Spleen (tissue), 11 donors: ENCODE results near the gene CD180. TPM values are rescaled to one million over a fixed set of nuclear protein-coding genes. Genes with fewer than 3 reads are reported as not detected.

Source experiments
- DNase-seq: peaks from one replicate; pipeline ENCODE4 v3.0.0-alpha.2; 2020
- H3K27ac ChIP-seq, 8 donors: fragments of 200-600 bp; sonication (generic) in 7 of 8; 1 replicate in 4 of 8; 2 replicates in 4 of 8; pipeline versions ENCODE4 v1.5.0 to v1.8.0; 2016 to 2021; ENCODE audit warnings: inconsistent platforms in 4 of 8, mild to moderate bottlenecking in 4 of 8, moderate library complexity in 1 of 8
- H3K27me3 ChIP-seq, 7 donors: fragments of 200-600 bp; sonication (generic) in 6 of 7; replicated peaks in 1 of 7; 1 replicate in 4 of 7; 2 replicates in 3 of 7; pipeline versions ENCODE4 v1.5.0 to v1.8.0; 2016 to 2021; ENCODE audit warnings: inconsistent platforms in 3 of 7, mild to moderate bottlenecking in 1 of 7
- H3K36me3 ChIP-seq, 6 donors: fragments of 200-600 bp; sonication (generic) in 5 of 6; 1 replicate in 4 of 6; 2 replicates in 2 of 6; pipeline versions ENCODE4 v1.5.0 to v1.8.0; 2016 to 2021; ENCODE audit warnings: inconsistent platforms in 2 of 6
- H3K4me1 ChIP-seq, 6 donors: fragments of 200-600 bp; sonication (generic) in 5 of 6; 1 replicate in 3 of 6; 2 replicates in 3 of 6; pipeline versions ENCODE4 v1.5.0 to v1.8.0; 2016 to 2021; ENCODE audit warnings: inconsistent platforms in 3 of 6
- H3K4me3 ChIP-seq, 8 donors: fragments of 200-600 bp; sonication (generic) in 7 of 8; 1 replicate in 4 of 8; 2 replicates in 4 of 8; pipeline versions ENCODE4 v1.5.0 to v1.8.0; 2016 to 2021; ENCODE audit warnings: inconsistent platforms in 4 of 8, mild to moderate bottlenecking in 4 of 8, moderate library complexity in 2 of 8
- H3K9me3 ChIP-seq, 8 donors: fragments of 200-600 bp; sonication (generic) in 7 of 8; 1 replicate in 4 of 8; 2 replicates in 4 of 8; pipeline versions ENCODE4 v1.5.0 to v1.8.0; 2016 to 2021; ENCODE audit warnings: inconsistent platforms in 4 of 8
- POLR2A ChIP-seq, 3 donors: fragments of 450-650 bp; IDR thresholded peaks; one replicate each; pipeline ENCODE4 v1.5.1; 2017; ENCODE audit warnings: antibody characterized with exemption in 3 of 3, mild to moderate bottlenecking in 1 of 3
- POLR2AphosphoS5 ChIP-seq, 3 donors: sonication (generic); formaldehyde crosslinking; IDR thresholded peaks; one replicate each; pipeline ENCODE4 v1.5.1; 2017; ENCODE audit warnings: antibody characterized with exemption in 3 of 3
- WGBS, 5 donors: extraction: QIAGEN DNeasy Blood & Tissue Kit in 3 of 5; methylation state at CpG; one replicate each; pipeline versions ENCODE4 v1.1.5 to v1.1.7; 2013 to 2018; 5-methylcytosine and 5-hydroxymethylcytosine counted together
- intact Hi-C: fragments of 100-400 bp; cut with DNase I; formaldehyde crosslinking; loops from one replicate; pipeline ENCODE4 v1.15.0; 2023; ENCODE audit warnings: low total_unique reads
- polyA plus RNA-seq, 3 donors: library from polyadenylated mRNA; stranded (reverse); fragments of 200-250 nt; gene quantifications; one replicate each; pipeline ENCODE4 v1.2.1, GENCODE V29; 2013
- total RNA-seq, 7 donors: library from RNA; depleted of rRNA in 3 of 7; stranded (reverse); fragments of >200 nt in 3 of 7; fragmentation: NEBNext Ultra II Directional in 4 of 7; extraction: Animal tissue kit (Norgen Biotek cat#: 25700) in 4 of 7; gene quantifications; one replicate each; pipeline versions ENCODE4 v1.1.0 to v1.2.1, GENCODE V29; 2016 to 2021
- TF ChIP-seq, protein P1 (sequence below), 11 experiments: fragments of 200-600 bp in 7 of 11; fragments of 450-650 bp in 4 of 11; sonication (generic) in 4 of 11; IDR thresholded peaks in 8 of 11; conservative IDR thresholded peaks in 3 of 11; 1 replicate in 7 of 11; 2 replicates in 4 of 11; pipeline versions ENCODE4 v1.4.0 to v1.8.0; 2016 to 2021; ENCODE audit warnings: antibody characterized with exemption in 11 of 11, inconsistent platforms in 4 of 11, mild to moderate bottlenecking in 1 of 11
- donor health status: healthy with polysubstance abuse.
- donor health status: DM: no; HTN: no; CAD: no; lungs with moderate emphysema.
- donor health status: DM: no; HTN: no; CAD: no.
- donor health status: Bipolar disorder and iron deficiency.
- donor health status: healthy.
- donor health status: DM: no; HTN: no; CAD: no.
- donor health status: DM: yes; HTN: yes; CAD: no.

Gene CD180
- total and polyA plus RNA-seq, 10 donors, result 11.6 to 39.2 (median 25.0) TPM

DNA sequence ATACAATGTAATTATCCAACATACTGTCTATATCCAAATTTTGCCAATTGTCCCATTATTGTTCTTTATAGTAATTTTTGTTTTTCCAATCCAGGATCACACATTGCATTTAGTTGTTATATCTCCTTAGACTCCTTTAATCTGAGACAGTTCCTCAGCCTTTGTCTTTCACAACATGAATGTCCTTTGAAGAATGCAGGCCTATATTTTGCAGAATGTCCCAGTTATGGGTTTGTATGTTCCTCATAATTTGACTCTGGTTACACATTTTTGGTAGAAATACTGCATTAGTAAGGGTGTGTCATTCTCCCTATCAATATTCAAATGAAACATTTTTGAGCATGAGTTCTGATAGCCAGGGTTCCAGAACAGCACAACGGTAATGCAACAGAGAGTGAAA is 6.7 kb downstream of the CD180 start:
- Histone ChIP-seq H3K27ac (peak overlapping the region in 5 of 8 donors; percentile 17 to 79 (median 71)), H3K9me3 (peaks cover 0 to 6% (median 0%) of the 10 kb centered on the region in 8 donors), H3K36me3 (peaks cover 0 to 28% (median 0%) of the 10 kb centered on the region in 6 donors), H3K4me1 (peaks cover 16 to 98% (median 79%) of the 10 kb centered on the region in 6 donors), H3K27me3 (no peaks in the 10 kb centered on the region), H3K4me3 (peak overlapping the region in 1 of 8 donors; percentile 21)
- 81 to 96% (median 83%) methylated on average over 1 of the region's 1 CpG for WGBS, 5 donors
- TF ChIP-seq POLR2AphosphoS5 (IDR thresholded peaks at IDR 0.05) (no peak), POLR2A (IDR thresholded peaks at IDR 0.05) (no peak)
- TF ChIP-seq, protein P1, sequence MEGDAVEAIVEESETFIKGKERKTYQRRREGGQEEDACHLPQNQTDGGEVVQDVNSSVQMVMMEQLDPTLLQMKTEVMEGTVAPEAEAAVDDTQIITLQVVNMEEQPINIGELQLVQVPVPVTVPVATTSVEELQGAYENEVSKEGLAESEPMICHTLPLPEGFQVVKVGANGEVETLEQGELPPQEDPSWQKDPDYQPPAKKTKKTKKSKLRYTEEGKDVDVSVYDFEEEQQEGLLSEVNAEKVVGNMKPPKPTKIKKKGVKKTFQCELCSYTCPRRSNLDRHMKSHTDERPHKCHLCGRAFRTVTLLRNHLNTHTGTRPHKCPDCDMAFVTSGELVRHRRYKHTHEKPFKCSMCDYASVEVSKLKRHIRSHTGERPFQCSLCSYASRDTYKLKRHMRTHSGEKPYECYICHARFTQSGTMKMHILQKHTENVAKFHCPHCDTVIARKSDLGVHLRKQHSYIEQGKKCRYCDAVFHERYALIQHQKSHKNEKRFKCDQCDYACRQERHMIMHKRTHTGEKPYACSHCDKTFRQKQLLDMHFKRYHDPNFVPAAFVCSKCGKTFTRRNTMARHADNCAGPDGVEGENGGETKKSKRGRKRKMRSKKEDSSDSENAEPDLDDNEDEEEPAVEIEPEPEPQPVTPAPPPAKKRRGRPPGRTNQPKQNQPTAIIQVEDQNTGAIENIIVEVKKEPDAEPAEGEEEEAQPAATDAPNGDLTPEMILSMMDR (IDR thresholded peaks at IDR 0.05 in 8 of 11, conservative IDR thresholded peaks at IDR 0.05 in 3 of 11), result no peak
- no peak for DNase-seq
- intact Hi-C loops, result no loop called here

- no peaks in the 10 kb centered on the region for H3K27me3 ChIP-seq
- H3K4me1 ChIP-seq, result peaks cover 16 to 94% (median 77%) of the 10 kb centered on the region in 6 donors
- H3K36me3 ChIP-seq, result peaks cover 0 to 37% (median 2%) of the 10 kb centered on the region in 6 donors
- peaks cover 0 to 6% (median 0%) of the 10 kb centered on the region in 8 donors for H3K9me3 ChIP-seq
- peak overlapping the region in 1 of 8 donors; percentile 14 for H3K4me3 ChIP-seq
- H3K27ac ChIP-seq, result peak overlapping the region in 6 of 8 donors; percentile 17 to 79 (median 58)
- intact Hi-C loops, result no loop called here
- 59 to 78% (median 66%) methylated on average over 3 of the region's 3 CpGs for WGBS, 5 donors
- DNase-seq, result no peak
- TF ChIP-seq, protein P1 (IDR thresholded peaks at IDR 0.05 in 8 of 11, conservative IDR thresholded peaks at IDR 0.05 in 3 of 11), result no peak
- TF ChIP-seq POLR2A (IDR thresholded peaks at IDR 0.05) (no peak), POLR2AphosphoS5 (IDR thresholded peaks at IDR 0.05) (no peak)
Observed at GRCh38 chr5:67189079-67189354, 7.6 kb downstream of the CD180 start.

- Histone ChIP-seq H3K27ac (peak overlapping the region; percentile 37 to 79 (median 65)), H3K4me3 (peak overlapping the region in 1 of 8 donors; percentile 14), H3K9me3 (peaks cover 0 to 6% (median 0%) of the 10 kb centered on the region in 8 donors), H3K4me1 (peaks cover 16 to 93% (median 72%) of the 10 kb centered on the region in 6 donors), H3K36me3 (peaks cover 0 to 43% (median 4%) of the 10 kb centered on the region in 6 donors), H3K27me3 (no peaks in the 10 kb centered on the region)
- DNase-seq, result no peak
- TF ChIP-seq POLR2AphosphoS5 (IDR thresholded peaks at IDR 0.05) (no peak), POLR2A (IDR thresholded peaks at IDR 0.05) (no peak)
- TF ChIP-seq, protein P1 (IDR thresholded peaks at IDR 0.05 in 8 of 11, conservative IDR thresholded peaks at IDR 0.05 in 3 of 11), result no peak
- intact Hi-C loops, result no loop called here
- WGBS, 5 donors, result 64 to 78% (median 72%) methylated on average over 7 of the region's 7 CpGs
Observed at GRCh38 chr5:67188274-67189078, 8.1 kb downstream of the CD180 start.

- Histone ChIP-seq H3K36me3 (peaks cover 0 to 50% (median 10%) of the 10 kb centered on the region in 6 donors), H3K9me3 (peaks cover 0 to 3% (median 0%) of the 10 kb centered on the region in 8 donors), H3K27ac (peak overlapping the region in 7 of 8 donors; percentile 37 to 79 (median 66)), H3K4me3 (peak overlapping the region in 1 of 8 donors; percentile 14), H3K4me1 (peaks cover 22 to 93% (median 72%) of the 10 kb centered on the region in 6 donors), H3K27me3 (no peaks in the 10 kb centered on the region)
- no peak for TF ChIP-seq POLR2A (IDR thresholded peaks at IDR 0.05)
- peak in 1 of 3 donors; percentile 28 for TF ChIP-seq POLR2AphosphoS5 (IDR thresholded peaks at IDR 0.05)
- 15 to 43% (median 31%) methylated on average over 1 of the region's 1 CpG for WGBS, 5 donors
- no peak for DNase-seq
- intact Hi-C loops, result no loop called here
Observed at GRCh38 chr5:67187006-67187715, 9.4 kb downstream of the CD180 start.
